ENCODE data around the gene SARM1. TPM values are rescaled to one million over a fixed set of nuclear protein-coding genes. Genes with fewer than 3 reads are reported as not detected.

Gene SARM1
- polyA plus RNA-seq, 1 of the 3 experiments (the other 2 are of a cell fraction) = 17.4 TPM

GRCh38 chr17:28425206-28425605 lies 53.7 kb downstream of the SARM1 start:
- ChIA-PET CTCF (interaction anchor here (1.2 kb wide), 1 partner anchor 23 kb away, joined by 3 read pairs; no protein-coding TSS in a partner anchor), POLR2A (no interaction called here)
- 56% methylated on average over 10 of the region's 13 CpGs for WGBS (ENCODE audit: low lambda C conversion rate)
- H3K36me3 ChIP-seq (replicated peaks in 1 of 2; ENCODE audit: control insufficient read depth in 1 of 2, insufficient read depth in 2 of 2, low read length in 1 of 2) = no peaks in the 10 kb centered on the region
- H3F3A ChIP-seq (replicated peaks; ENCODE audit: insufficient read depth) = no peaks in the 10 kb centered on the region
- no peaks in the 10 kb centered on the region for H4K20me1 ChIP-seq (ENCODE audit: insufficient read depth)
- no peak for DNase-seq
- no peaks in the 10 kb centered on the region for H3K9me3 ChIP-seq
- no peaks in the 10 kb centered on the region; the same call in 1 of the 2 replicates for H3K27me3 ChIP-seq (ENCODE audit: insufficient read depth)
- no peak overlapping the region for H3K4me2 ChIP-seq
- H3K79me2 ChIP-seq (ENCODE audit: insufficient read depth) = no peaks in the 10 kb centered on the region
- no peak overlapping the region for H3K4me3 ChIP-seq (ENCODE audit: low read depth in 2 of 2, low read length in 1 of 2)
- H3K9ac ChIP-seq = no peak overlapping the region
- no peak for TF ChIP-seq USF1 (IDR thresholded peaks at IDR 0.05; ENCODE audit: borderline replicate concordance, low read depth)
- H2AFZ ChIP-seq (ENCODE audit: low read depth) = no peak overlapping the region
- no peaks in the 10 kb centered on the region for H3K9me2 ChIP-seq
- H3K27ac ChIP-seq (ENCODE audit: low read depth in 2 of 2, low read length in 1 of 2) = no peak overlapping the region
- H3K4me1 ChIP-seq (ENCODE audit: control insufficient read depth in 1 of 2, insufficient read depth in 2 of 2, low read depth in 1 of 2, low read length in 1 of 2) = no peaks in the 10 kb centered on the region

- Histone ChIP-seq H3K36me3 (replicated peaks in 1 of 2; ENCODE audit: control insufficient read depth in 1 of 2, insufficient read depth in 2 of 2, low read length in 1 of 2) (no peaks in the 10 kb centered on the region), H2AFZ (ENCODE audit: low read depth) (no peak overlapping the region), H3K9ac (no peak overlapping the region), H3K79me2 (ENCODE audit: insufficient read depth) (no peaks in the 10 kb centered on the region), H4K20me1 (ENCODE audit: insufficient read depth) (no peaks in the 10 kb centered on the region), H3K4me3 (ENCODE audit: low read depth in 2 of 2, low read length in 1 of 2) (no peak overlapping the region), H3K27ac (ENCODE audit: low read depth in 2 of 2, low read length in 1 of 2) (no peak overlapping the region), H3K27me3 (ENCODE audit: insufficient read depth) (no peaks in the 10 kb centered on the region; the same call in 1 of the 2 replicates), H3K9me2 (no peaks in the 10 kb centered on the region), H3F3A (replicated peaks; ENCODE audit: insufficient read depth) (no peaks in the 10 kb centered on the region), H3K4me1 (ENCODE audit: control insufficient read depth in 1 of 2, insufficient read depth in 2 of 2, low read depth in 1 of 2, low read length in 1 of 2) (no peaks in the 10 kb centered on the region), H3K4me2 (no peak overlapping the region), H3K9me3 (no peaks in the 10 kb centered on the region)
- WGBS (ENCODE audit: low lambda C conversion rate) = 72% methylated on average over 8 of the region's 9 CpGs
- POLR2A ChIA-PET = no interaction called here
- TF ChIP-seq USF1 (IDR thresholded peaks at IDR 0.05; ENCODE audit: borderline replicate concordance, low read depth) (no peak), YY1 (IDR thresholded peaks at IDR 0.05; ENCODE audit: low read depth) (no peak), CTCF (IDR thresholded peaks at IDR 0.05) (peak; percentile 42; the same call in 1 of the 2 replicates)
- peak; percentile 40 for DNase-seq
- CTCF ChIA-PET = interaction anchor here (2.0 kb wide), 1 partner anchor 9 kb away, joined by 13 read pairs; no protein-coding TSS in a partner anchor
Measured at GRCh38 chr17:28426081-28426519, 54.6 kb downstream of the SARM1 start.

GRCh38 chr17:28427371-28427770 lies 55.9 kb downstream of the SARM1 start:
- WGBS (ENCODE audit: low lambda C conversion rate) = 89% methylated on average over 5 of the region's 5 CpGs
- Histone ChIP-seq H3K27ac (ENCODE audit: low read depth in 2 of 2, low read length in 1 of 2) (no peak overlapping the region), H3K36me3 (replicated peaks in 1 of 2; ENCODE audit: control insufficient read depth in 1 of 2, insufficient read depth in 2 of 2, low read length in 1 of 2) (no peaks in the 10 kb centered on the region), H3K9me2 (no peaks in the 10 kb centered on the region), H3K79me2 (ENCODE audit: insufficient read depth) (no peaks in the 10 kb centered on the region), H3K9me3 (no peaks in the 10 kb centered on the region), H4K20me1 (ENCODE audit: insufficient read depth) (no peaks in the 10 kb centered on the region), H3K4me2 (no peak overlapping the region), H3K4me1 (ENCODE audit: control insufficient read depth in 1 of 2, insufficient read depth in 2 of 2, low read depth in 1 of 2, low read length in 1 of 2) (no peaks in the 10 kb centered on the region), H3F3A (replicated peaks; ENCODE audit: insufficient read depth) (no peaks in the 10 kb centered on the region), H2AFZ (ENCODE audit: low read depth) (no peak overlapping the region), H3K27me3 (ENCODE audit: insufficient read depth) (no peaks in the 10 kb centered on the region; the same call in 1 of the 2 replicates), H3K4me3 (ENCODE audit: low read depth in 2 of 2, low read length in 1 of 2) (no peak overlapping the region), H3K9ac (no peak overlapping the region)
- ChIA-PET CTCF (interaction anchor here (2.0 kb wide), 1 partner anchor 10 kb away, joined by 13 read pairs; no protein-coding TSS in a partner anchor), POLR2A (no interaction called here)
- no peak for DNase-seq
- TF ChIP-seq EZH2phosphoT487 (IDR thresholded peaks at IDR 0.05; ENCODE audit: borderline replicate concordance, low read depth) (no peak), USF2 (IDR thresholded peaks at IDR 0.05; ENCODE audit: borderline replicate concordance, low read depth, low read length) (no peak), MEF2A (IDR thresholded peaks at IDR 0.05; ENCODE audit: borderline replicate concordance, low read depth) (no peak), NFIC (IDR thresholded peaks at IDR 0.05; ENCODE audit: borderline replicate concordance) (no peak), MXI1 (IDR thresholded peaks at IDR 0.05; ENCODE audit: low read depth, low read length) (no peak), FOXM1 (IDR thresholded peaks at IDR 0.05; ENCODE audit: low read depth) (no peak), NRF1 (IDR thresholded peaks at IDR 0.05; ENCODE audit: low read depth, low read length) (no peak), FOSL2 (IDR thresholded peaks at IDR 0.05; ENCODE audit: borderline replicate concordance, low read depth) (no peak), RCOR1 (IDR thresholded peaks at IDR 0.05; ENCODE audit: low read length) (no peak), REST (IDR thresholded peaks at IDR 0.05; ENCODE audit: low read depth, low read length) (no peak)
